Osteoblast (primary cell): ENCODE data around the gene CCDC174. TPM values are rescaled to one million over a fixed set of nuclear protein-coding genes. Genes with fewer than 3 reads are reported as not detected.

Experiments
- DNase-seq: peaks from one replicate; pipeline ENCODE4 v3.0.0; 2011; ENCODE audit warnings: low spot score, mixed read lengths; ENCODE audit not compliant: insufficient read length; ENCODE audit errors: missing footprints
- H2AFZ ChIP-seq: 2 replicates; pipeline ENCODE4 v1.6.0; 2011; ENCODE audit warnings: mild to moderate bottlenecking, low read length
- H3K27ac ChIP-seq: 2 replicates; pipeline ENCODE4 v1.5.1; 2011; ENCODE audit warnings: mild to moderate bottlenecking, low read depth, low read length, moderate library complexity
- H3K27me3 ChIP-seq: 2 replicates; pipeline ENCODE4 v1.6.0; 2012; ENCODE audit warnings: mild to moderate bottlenecking, control low read depth, inconsistent platforms, low read length, moderate library complexity; ENCODE audit not compliant: insufficient read depth
- H3K36me3 ChIP-seq: 2 replicates; pipeline ENCODE4 v1.5.1; 2011; ENCODE audit warnings: mild to moderate bottlenecking, low read length, control low read depth, moderate library complexity; ENCODE audit not compliant: insufficient read depth
- H3K4me1 ChIP-seq: 2 replicates; pipeline ENCODE4 v1.5.1; 2011; ENCODE audit warnings: mild to moderate bottlenecking, low read length, control low read depth, moderate library complexity; ENCODE audit not compliant: insufficient read depth
- H3K4me2 ChIP-seq: 2 replicates; pipeline ENCODE4 v1.6.0; 2011; ENCODE audit warnings: mild to moderate bottlenecking, low read length; ENCODE audit not compliant: insufficient read depth
- H3K4me3 ChIP-seq: fragments of 200-600 bp; sonication (generic); 3 replicates; pipeline ENCODE4 v1.5.1; 2012; ENCODE audit warnings: mild to moderate bottlenecking, low read length, inconsistent platforms; ENCODE audit not compliant: insufficient read depth
- H3K79me2 ChIP-seq: 2 replicates; pipeline ENCODE4 v1.6.0; 2012; ENCODE audit warnings: mild to moderate bottlenecking, low read length, control low read depth, inconsistent platforms; ENCODE audit not compliant: insufficient read depth
- H3K9me3 ChIP-seq: 2 replicates; pipeline ENCODE4 v1.5.1; 2011; ENCODE audit warnings: low read depth, low read length, control low read depth
- H4K20me1 ChIP-seq: 2 replicates; pipeline ENCODE4 v1.6.0; 2012; ENCODE audit warnings: mild to moderate bottlenecking, low read length, control low read depth; ENCODE audit not compliant: insufficient read depth
- total RNA-seq: library from RNA; depleted of rRNA; stranded (reverse); fragments of >200 nt; gene quantifications from 2 replicates; pipeline ENCODE4 v1.2.3, GENCODE V29; 2012
- TF ChIP-seq, protein P1 (sequence below): IDR thresholded peaks from 2 replicates; pipeline ENCODE4 v1.5.1; 2011; ENCODE audit warnings: mild to moderate bottlenecking, low read depth, low read length, moderate library complexity; ENCODE audit errors: extremely low read depth

Gene CCDC174
- total RNA-seq, 1 donor, result 14.5 TPM

DNA sequence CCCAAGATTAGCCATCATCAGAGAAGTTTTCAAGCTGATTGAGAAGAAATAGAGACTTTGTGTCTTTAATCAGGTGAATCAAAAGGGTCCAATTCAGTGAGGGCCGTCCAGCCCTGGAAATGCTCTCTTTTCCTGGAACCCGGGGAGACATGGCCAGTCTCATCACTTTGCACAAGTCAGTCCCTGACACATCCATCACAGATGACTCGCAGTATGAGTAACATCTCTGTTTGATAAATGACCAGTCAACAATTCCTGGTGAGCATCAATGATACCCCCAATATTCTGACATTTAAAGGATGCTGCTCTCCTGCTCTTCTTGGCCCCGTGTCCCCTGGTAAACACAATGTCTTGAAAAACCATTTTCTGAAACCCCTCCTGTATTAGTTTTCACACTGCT lies 50.1 kb downstream of the CCDC174 start:
- H2AFZ ChIP-seq, result no peak overlapping the region
- no peak for DNase-seq
- H3K79me2 ChIP-seq, result no peaks in the 10 kb centered on the region
- no peaks in the 10 kb centered on the region for H3K9me3 ChIP-seq
- H3K4me2 ChIP-seq, result no peak overlapping the region
- H3K27ac ChIP-seq, result no peak overlapping the region
- H3K4me3 ChIP-seq, result no peak overlapping the region
- H4K20me1 ChIP-seq, result no peaks in the 10 kb centered on the region
- H3K27me3 ChIP-seq, result peaks cover 3% of the 10 kb centered on the region
- H3K4me1 ChIP-seq, result no peaks in the 10 kb centered on the region
- TF ChIP-seq, protein P1, sequence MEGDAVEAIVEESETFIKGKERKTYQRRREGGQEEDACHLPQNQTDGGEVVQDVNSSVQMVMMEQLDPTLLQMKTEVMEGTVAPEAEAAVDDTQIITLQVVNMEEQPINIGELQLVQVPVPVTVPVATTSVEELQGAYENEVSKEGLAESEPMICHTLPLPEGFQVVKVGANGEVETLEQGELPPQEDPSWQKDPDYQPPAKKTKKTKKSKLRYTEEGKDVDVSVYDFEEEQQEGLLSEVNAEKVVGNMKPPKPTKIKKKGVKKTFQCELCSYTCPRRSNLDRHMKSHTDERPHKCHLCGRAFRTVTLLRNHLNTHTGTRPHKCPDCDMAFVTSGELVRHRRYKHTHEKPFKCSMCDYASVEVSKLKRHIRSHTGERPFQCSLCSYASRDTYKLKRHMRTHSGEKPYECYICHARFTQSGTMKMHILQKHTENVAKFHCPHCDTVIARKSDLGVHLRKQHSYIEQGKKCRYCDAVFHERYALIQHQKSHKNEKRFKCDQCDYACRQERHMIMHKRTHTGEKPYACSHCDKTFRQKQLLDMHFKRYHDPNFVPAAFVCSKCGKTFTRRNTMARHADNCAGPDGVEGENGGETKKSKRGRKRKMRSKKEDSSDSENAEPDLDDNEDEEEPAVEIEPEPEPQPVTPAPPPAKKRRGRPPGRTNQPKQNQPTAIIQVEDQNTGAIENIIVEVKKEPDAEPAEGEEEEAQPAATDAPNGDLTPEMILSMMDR, result no peak
- no peaks in the 10 kb centered on the region for H3K36me3 ChIP-seq

GRCh38 chr3:14703128-14703750 lies 51.7 kb downstream of the CCDC174 start:
- TF ChIP-seq, protein P1, result no peak
- Histone ChIP-seq H3K4me1 (no peaks in the 10 kb centered on the region), H3K9me3 (no peaks in the 10 kb centered on the region), H3K79me2 (no peaks in the 10 kb centered on the region), H3K27me3 (peaks cover 3% of the 10 kb centered on the region), H3K4me2 (no peak overlapping the region), H2AFZ (no peak overlapping the region), H3K4me3 (no peak overlapping the region), H4K20me1 (no peaks in the 10 kb centered on the region), H3K36me3 (no peaks in the 10 kb centered on the region), H3K27ac (no peak overlapping the region)
- no peak for DNase-seq

DNA sequence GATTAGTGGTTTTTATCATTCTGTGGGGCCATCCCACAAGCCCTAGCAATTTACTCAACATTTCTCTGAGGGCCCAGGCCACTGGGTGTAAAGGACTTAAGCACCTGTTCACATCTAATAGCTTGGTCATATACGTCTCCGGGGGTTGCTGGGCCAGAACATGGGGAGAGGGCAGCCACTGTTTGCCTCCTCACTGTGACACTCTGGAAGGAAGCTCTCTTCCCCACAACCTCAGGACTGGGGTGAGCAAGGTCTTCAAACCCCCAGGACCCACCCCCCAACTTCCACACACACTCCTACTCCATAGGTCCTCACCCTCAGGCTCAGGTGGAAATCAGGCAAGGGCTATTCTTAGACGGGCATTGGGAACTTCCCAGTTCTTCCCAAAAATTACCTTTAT lies 52.2 kb downstream of the CCDC174 start:
- Histone ChIP-seq H3K27ac (no peak overlapping the region), H3K4me3 (no peak overlapping the region), H3K4me2 (no peak overlapping the region), H3K9me3 (no peaks in the 10 kb centered on the region), H3K27me3 (peaks cover 3% of the 10 kb centered on the region), H3K36me3 (no peaks in the 10 kb centered on the region), H2AFZ (no peak overlapping the region), H3K79me2 (no peaks in the 10 kb centered on the region), H3K4me1 (no peaks in the 10 kb centered on the region), H4K20me1 (no peaks in the 10 kb centered on the region)
- peak; percentile 13 for DNase-seq
- TF ChIP-seq, protein P1, result no peak

- H4K20me1 ChIP-seq, result no peaks in the 10 kb centered on the region
- no peaks in the 10 kb centered on the region for H3K79me2 ChIP-seq
- H3K27ac ChIP-seq, result no peak overlapping the region
- no peak for DNase-seq
- no peak overlapping the region for H3K4me3 ChIP-seq
- H3K4me1 ChIP-seq, result no peaks in the 10 kb centered on the region
- no peaks in the 10 kb centered on the region for H3K9me3 ChIP-seq
- TF ChIP-seq, protein P1, result no peak
- peaks cover 3% of the 10 kb centered on the region for H3K27me3 ChIP-seq
- no peak overlapping the region for H3K4me2 ChIP-seq
- no peaks in the 10 kb centered on the region for H3K36me3 ChIP-seq
- H2AFZ ChIP-seq, result no peak overlapping the region
Observed at GRCh38 chr3:14706096-14706495, 54.5 kb downstream of the CCDC174 start.
